ENCODE measurements around the gene ZNF787.
"Not testable (repeated sequence)": the region's sequence is repeated elsewhere in the genome, so short reads cannot be mapped to it uniquely, and the experiment has no call there.

The ZNF787 gene

GRCh38 chr19:56119582-56119978, 1.5 kb downstream of the ZNF787 start:
- DNase-seq = no peak

- no peak for DNase-seq
These were observed 2.2 kb downstream of the ZNF787 start for GRCh38 chr19:56118666-56119581.

- DNase-seq = no peak
These were observed 3.2 kb downstream of the ZNF787 start for GRCh38 chr19:56117889-56118288.

- no peak for DNase-seq
These were observed 3.7 kb downstream of the ZNF787 start for GRCh38 chr19:56117376-56117884.

GRCh38 chr19:56116606-56117005, 4.5 kb downstream of the ZNF787 start:
- no peak for DNase-seq

- no peak for DNase-seq
These were observed 5.6 kb downstream of the ZNF787 start for GRCh38 chr19:56115490-56115889.

- no peak for DNase-seq
These were observed 6.4 kb downstream of the ZNF787 start for GRCh38 chr19:56114778-56115110.

- DNase-seq = no peak
These were observed 6.9 kb downstream of the ZNF787 start for GRCh38 chr19:56114051-56114777.

GRCh38 chr19:56113074-56113632, 7.9 kb downstream of the ZNF787 start:
- DNase-seq = no peak

- no peak for DNase-seq
These were observed 8.8 kb downstream of the ZNF787 start for GRCh38 chr19:56112313-56112709.

- DNase-seq = no peak
These were observed 9.3 kb downstream of the ZNF787 start for GRCh38 chr19:56111601-56112312.

- no peak for DNase-seq
These were observed 10.3 kb downstream of the ZNF787 start for GRCh38 chr19:56110515-56111448.

- no peak for DNase-seq
These were observed 11.9 kb downstream of the ZNF787 start for GRCh38 chr19:56109226-56109625.

GRCh38 chr19:56108447-56109195, 12.5 kb downstream of the ZNF787 start:
- no peak for DNase-seq

GRCh38 chr19:56107626-56108351, 13.3 kb downstream of the ZNF787 start:
- no peak for DNase-seq

- DNase-seq = no peak
These were observed 14.1 kb downstream of the ZNF787 start for GRCh38 chr19:56106993-56107392.

GRCh38 chr19:56106397-56106849, 14.7 kb downstream of the ZNF787 start:
- no peak for DNase-seq

- DNase-seq = not testable (repeated sequence)
These were observed 15.2 kb downstream of the ZNF787 start for GRCh38 chr19:56105831-56106396.

GRCh38 chr19:56105090-56105701, 15.9 kb downstream of the ZNF787 start:
- DNase-seq = peak in 2 of 4 experiments; percentile 10 to 12

All from activated CD4-positive, CD25-positive, alpha-beta regulatory T cell (primary cell).